GM21528 (cell line): ENCODE results near the gene TBPL1.

Experiments used
- ATAC-seq: cut with Tn5 transposase; IDR thresholded peaks from one replicate; pipeline ENCODE4 v1.9.1; 2021; ENCODE audit warnings: mild to moderate bottlenecking, moderate library complexity; ENCODE audit not compliant: unreplicated experiment, low FRiP score

Gene TBPL1

GRCh38 chr6:134034478-134034877, 81.5 kb downstream of the TBPL1 start:
- ATAC-seq: no peak

GRCh38 chr6:134034961-134035822, 82.2 kb downstream of the TBPL1 start:
- no peak for ATAC-seq

GRCh38 chr6:134035823-134036296, 82.8 kb downstream of the TBPL1 start:
- no peak for ATAC-seq

GRCh38 chr6:134039116-134039515, 86.1 kb downstream of the TBPL1 start:
- ATAC-seq: no peak
